GM23338 (cell line): ENCODE measurements around the gene MKLN1. TPM values are rescaled to one million over a fixed set of nuclear protein-coding genes. Genes with fewer than 3 reads are reported as not detected.

ENCODE experiments used
- ATAC-seq: fragments of 200-7000 bp; cut with Tn5 transposase; 3 replicates; pipeline ENCODE4 v1.9.1; 2020
- DNase-seq: peaks from one replicate; pipeline ENCODE4 v3.0.0-alpha.2; 2015; ENCODE audit warnings: low spot score
- H2AFZ ChIP-seq: fragments of 200-600 bp; sonication (generic); 2 replicates; pipeline ENCODE4 v1.8.0; 2016; ENCODE audit warnings: antibody characterized with exemption, mild to moderate bottlenecking, moderate library complexity
- H3F3A ChIP-seq: fragments of 200-600 bp; sonication (generic); replicated peaks from 2 replicates; pipeline ENCODE4 v1.8.0; 2017; ENCODE audit warnings: antibody characterized with exemption, mixed run types, low read depth
- H3K27ac ChIP-seq: fragments of 200-600 bp; sonication (generic); 2 replicates; pipeline ENCODE4 v1.6.1; 2016; ENCODE audit warnings: low read depth
- H3K27me3 ChIP-seq: fragments of 200-600 bp; sonication (generic); 2 replicates; pipeline ENCODE4 v1.8.0; 2016; ENCODE audit warnings: mild to moderate bottlenecking, mixed run types, moderate library complexity; ENCODE audit not compliant: insufficient read depth
- H3K36me3 ChIP-seq: fragments of 200-600 bp; sonication (generic); 2 replicates; pipeline ENCODE4 v1.8.0; 2016; ENCODE audit warnings: mild to moderate bottlenecking; ENCODE audit not compliant: insufficient read depth
- H3K4me1 ChIP-seq: fragments of 200-600 bp; sonication (generic); 2 replicates; pipeline ENCODE4 v1.8.0; 2016; ENCODE audit warnings: mild to moderate bottlenecking, moderate library complexity; ENCODE audit not compliant: insufficient read depth
- H3K4me2 ChIP-seq: fragments of 200-600 bp; sonication (generic); 2 replicates; pipeline ENCODE4 v1.7.1; 2017; ENCODE audit warnings: mixed run types
- H3K4me3 ChIP-seq: fragments of 200-600 bp; sonication (generic); 2 replicates; pipeline ENCODE4 v1.6.1; 2016; ENCODE audit warnings: mixed run types
- H3K79me2 ChIP-seq: fragments of 200-600 bp; sonication (generic); replicated peaks from 2 replicates; pipeline ENCODE4 v1.8.0; 2017; ENCODE audit warnings: mild to moderate bottlenecking; ENCODE audit not compliant: insufficient read depth
- H3K9me2 ChIP-seq: fragments of 200-600 bp; sonication (generic); 2 replicates; pipeline ENCODE4 v1.8.0; 2017; ENCODE audit not compliant: insufficient read depth
- H4K20me1 ChIP-seq: fragments of 200-600 bp; sonication (generic); replicated peaks from 2 replicates; pipeline ENCODE4 v1.8.0; 2017; ENCODE audit warnings: mild to moderate bottlenecking; ENCODE audit not compliant: insufficient read depth
- H3K27ac Mint-ChIP-seq: 2 replicates; pipeline ENCODE4 v1.8.0; 2020; ENCODE audit warnings: inconsistent platforms, mild to moderate bottlenecking, moderate library complexity, mixed read lengths
- H3K27me3 Mint-ChIP-seq: 3 replicates; pipeline ENCODE4 v1.8.0; 2022; ENCODE audit warnings: low read depth, mild to moderate bottlenecking, moderate library complexity, mixed read lengths, inconsistent platforms; ENCODE audit not compliant: insufficient read depth, poor library complexity
- H3K36me3 Mint-ChIP-seq: 3 replicates; pipeline ENCODE4 v1.8.0; 2021; ENCODE audit warnings: low read depth, mild to moderate bottlenecking, inconsistent platforms, moderate library complexity, mixed read lengths
- H3K4me1 Mint-ChIP-seq: 3 replicates; pipeline ENCODE4 v1.8.0; 2020; ENCODE audit warnings: mild to moderate bottlenecking, inconsistent platforms, mixed read lengths
- H3K4me3 Mint-ChIP-seq: 3 replicates; pipeline ENCODE4 v1.8.0; 2021; ENCODE audit warnings: moderate library complexity, mild to moderate bottlenecking, inconsistent platforms, mixed read lengths
- H3K9me3 Mint-ChIP-seq: 3 replicates; pipeline ENCODE4 v1.8.0; 2020; ENCODE audit warnings: moderate library complexity, mild to moderate bottlenecking, inconsistent platforms, mixed read lengths
- CTCF ChIP-seq, 2 experiments: fragments of 200-600 bp in 1 of 2; sonication (generic) in 1 of 2; conservative IDR thresholded peaks; 2 replicates each; pipeline versions ENCODE4 v1.5.1 to v1.6.1; 2016 to 2017; ENCODE audit warnings: antibody characterized with exemption in 2 of 2, low read depth in 2 of 2, mild to moderate bottlenecking in 2 of 2, moderate library complexity in 1 of 2
- ZNF462 ChIP-seq: fragments of 250-450 bp; sonication (Bioruptor Pico); IDR thresholded peaks from 2 replicates; pipeline ENCODE4 v1.5.0; 2020; ENCODE audit warnings: mild to moderate bottlenecking, moderate library complexity
- polyA plus RNA-seq: library from polyadenylated mRNA; unstranded; fragments of >200 nt; fragmentation: Nextera tagmentation; extraction: Ambion mirVana; gene quantifications from 2 replicates; pipeline ENCODE4 v1.2.1, GENCODE V29; 2016
- total RNA-seq: library from RNA; depleted of rRNA; stranded (reverse); fragments of >200 nt; shearing (Covaris generic); gene quantifications from 2 replicates; pipeline ENCODE4 v1.2.3, GENCODE V29; 2014

The MKLN1 gene
- total and polyA plus RNA-seq, 2 experiments from 2014 or later: 25.3 to 46.5 TPM

GRCh38 chr7:131424219-131424822, 96.6 kb downstream of the MKLN1 start:
- Mint-ChIP-seq H3K36me3 (peaks cover 12% of the 10 kb centered on the region), H3K4me1 (peaks cover 15% of the 10 kb centered on the region; the same call in 2 of the 3 replicates), H3K4me3 (no peak overlapping the region), H3K27me3 (no peaks in the 10 kb centered on the region), H3K9me3 (no peaks in the 10 kb centered on the region), H3K27ac (peak overlapping the region; percentile 5; the same call in 1 of the 2 replicates)
- peak; percentile 47; the same call in 2 of the 3 replicates for ATAC-seq
- TF ChIP-seq ZNF462 (CRISPR knock-in tag): no peak
- peak; percentile 58 to 65 for TF ChIP-seq CTCF (conservative IDR thresholded peaks at IDR 0.05; ENCODE audit: low read depth in 2 of 2)
- no peak overlapping the region for H3K4me2 ChIP-seq
- peak; percentile 16 for DNase-seq
- no peaks in the 10 kb centered on the region for H4K20me1 ChIP-seq
- peaks cover 12% of the 10 kb centered on the region; the same call in 1 of the 2 replicates for H3K4me1 ChIP-seq
- H3K36me3 ChIP-seq: no peaks in the 10 kb centered on the region; the same call in 1 of the 2 replicates
- H3K79me2 ChIP-seq: no peaks in the 10 kb centered on the region; the same call in 1 of the 2 replicates
- H3F3A ChIP-seq: no peaks in the 10 kb centered on the region
- H3K27me3 ChIP-seq: no peaks in the 10 kb centered on the region
- no peaks in the 10 kb centered on the region for H3K9me2 ChIP-seq
- H2AFZ ChIP-seq: no peak overlapping the region
- no peak overlapping the region for H3K4me3 ChIP-seq
- no peak overlapping the region for H3K27ac ChIP-seq
